Fibroblast of skin of left quadriceps (primary cell): ENCODE data around the gene WNT2.
"Not testable (repeated sequence)": the region's sequence is repeated elsewhere in the genome, so short reads cannot be mapped to it uniquely, and the experiment has no call there.

ENCODE experiments used
- DNase-seq, 2 experiments: peaks; one replicate each; pipeline ENCODE4 v3.0.0-alpha.2; 2013; ENCODE audit warnings: low read depth in 2 of 2

WNT2 gene

DNA sequence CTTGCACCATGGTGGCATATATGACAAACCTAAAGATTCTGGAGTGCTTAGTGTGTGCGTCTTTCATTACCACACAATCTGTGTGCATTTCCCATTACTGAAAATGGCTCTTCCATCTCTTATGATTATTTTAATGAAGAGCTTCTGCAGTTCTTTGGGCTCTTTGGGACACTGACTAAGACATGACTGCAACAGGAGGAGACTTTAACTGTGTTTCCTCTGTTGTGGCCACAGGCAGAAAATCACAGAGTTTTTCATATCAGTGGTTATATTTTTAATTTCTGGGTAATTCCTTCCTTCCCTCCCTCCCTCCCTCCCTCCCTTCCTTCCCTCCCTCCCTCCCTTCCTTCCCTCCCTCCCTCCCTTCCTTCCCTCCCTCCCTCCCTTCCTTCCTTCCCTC, 58.1 kb downstream of the WNT2 start:
- DNase-seq, result no peak

DNA sequence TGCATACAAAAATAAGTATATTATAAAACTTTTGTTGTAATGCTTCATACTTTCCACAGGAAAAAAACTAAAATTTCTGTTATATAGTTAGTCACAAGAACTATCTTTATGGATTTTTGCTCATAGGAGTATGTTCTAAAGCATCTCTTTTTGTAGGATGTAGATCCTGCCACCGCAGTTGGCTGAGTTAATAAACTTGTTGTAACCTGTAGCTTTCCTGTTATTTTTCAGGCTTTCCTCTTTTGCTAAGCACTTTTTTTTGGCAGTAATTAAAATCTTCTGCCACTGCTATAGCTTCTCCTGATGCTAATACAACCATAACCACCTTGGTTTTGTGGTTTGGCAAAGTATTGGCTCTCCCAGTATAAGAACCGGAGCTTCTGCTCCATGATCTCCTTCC, 60.3 kb downstream of the WNT2 start:
- no peak for DNase-seq

DNA sequence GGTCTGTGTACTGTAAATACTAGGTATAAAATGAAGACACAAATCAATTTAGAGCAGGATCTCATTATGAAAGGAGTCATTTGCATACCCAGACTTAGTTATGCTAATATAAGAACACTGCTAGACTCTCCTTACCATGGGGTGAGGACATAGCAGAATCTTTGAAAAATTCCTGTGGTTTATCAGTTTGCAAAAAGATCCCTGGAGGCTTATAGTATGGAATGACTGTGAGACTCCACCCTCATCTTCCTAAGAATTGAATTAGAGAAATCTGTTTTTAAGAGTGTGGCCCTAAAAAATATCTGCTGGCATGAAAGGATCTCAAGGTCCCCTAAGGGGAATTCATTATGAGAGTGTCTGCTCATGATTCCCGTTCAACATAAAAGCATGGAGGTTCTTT, 63.2 kb downstream of the WNT2 start:
- peak; percentile 85 to 87 for DNase-seq

DNA sequence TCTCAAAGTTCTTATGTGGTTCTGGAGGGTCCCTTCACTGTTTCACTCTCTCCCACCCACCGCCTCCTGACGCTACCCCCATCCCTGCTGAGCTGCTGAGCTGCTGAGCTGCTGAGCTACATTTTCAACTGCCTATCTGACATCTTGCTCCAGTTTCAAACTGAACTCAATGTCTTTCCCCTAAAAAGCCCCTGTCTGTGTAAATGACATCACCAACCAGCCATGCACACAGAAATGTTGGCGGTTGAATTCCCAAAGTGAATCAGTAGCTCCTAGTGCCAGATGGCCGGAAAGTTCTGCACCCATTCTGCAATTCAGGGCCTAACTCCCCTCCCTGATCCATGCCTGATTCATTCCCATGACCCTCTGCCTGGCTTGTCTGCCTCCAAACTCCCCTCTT, 71.2 kb downstream of the WNT2 start:
- DNase-seq, result peak; percentile 90

DNA sequence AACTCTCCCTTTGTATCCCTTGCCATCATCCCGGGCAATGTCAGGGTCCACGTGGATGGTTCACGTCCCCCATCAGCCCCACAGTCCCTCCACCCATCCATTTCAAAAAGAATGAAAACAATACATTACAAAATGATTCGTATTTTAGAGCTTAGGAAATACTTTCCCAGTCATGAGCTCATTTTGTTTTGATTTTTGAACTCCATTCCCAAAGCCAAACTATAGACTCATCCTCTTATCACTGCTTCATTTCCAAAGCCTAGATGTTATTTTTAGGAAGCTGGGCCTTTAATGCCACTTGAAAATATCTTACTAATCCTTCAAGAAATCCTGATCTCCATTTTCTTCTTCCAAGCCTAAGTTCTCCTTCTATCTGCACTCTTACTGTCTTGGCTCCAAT, 72.1 kb downstream of the WNT2 start:
- no peak for DNase-seq

DNA sequence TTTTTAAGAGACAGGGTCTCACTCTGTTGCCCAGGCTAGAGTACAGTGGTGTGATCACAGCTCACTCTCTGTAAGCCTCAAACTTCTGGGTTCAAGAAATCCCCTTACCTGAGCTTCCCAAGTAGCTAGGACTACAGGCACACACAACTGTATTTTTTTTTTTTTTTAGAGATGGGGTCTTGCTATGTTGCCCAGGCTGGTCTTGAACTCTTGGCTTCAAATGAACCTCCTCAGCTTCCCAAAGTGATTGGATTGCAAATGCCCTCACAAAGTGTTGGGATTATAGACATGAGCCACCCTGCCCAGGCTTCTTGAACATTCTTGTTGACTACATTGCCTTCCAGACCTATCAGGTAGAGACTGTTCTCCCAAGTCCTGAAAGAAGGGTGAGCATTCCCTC, 72.6 kb downstream of the WNT2 start:
- DNase-seq, result no peak

DNA sequence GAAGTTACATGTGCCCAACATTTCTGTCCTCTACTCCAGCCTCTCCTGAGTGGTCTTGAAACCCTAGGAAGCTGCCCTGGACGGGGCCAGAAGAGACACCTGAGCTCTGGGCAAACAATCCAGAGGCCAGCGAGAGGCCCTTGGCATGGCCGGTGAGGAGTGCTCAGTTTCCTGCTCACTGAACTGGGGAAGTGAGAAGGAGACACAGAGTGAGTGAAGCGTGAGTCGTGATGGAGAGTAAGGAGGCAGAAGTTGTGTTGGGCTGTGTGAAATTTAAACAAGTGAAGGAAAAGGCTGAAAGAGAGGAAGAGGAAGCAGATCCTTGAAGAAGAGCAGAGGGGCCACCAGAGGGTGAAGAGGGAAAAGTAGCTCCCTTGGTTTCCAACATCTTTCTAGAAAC, 73.2 kb downstream of the WNT2 start:
- no peak for DNase-seq

DNA sequence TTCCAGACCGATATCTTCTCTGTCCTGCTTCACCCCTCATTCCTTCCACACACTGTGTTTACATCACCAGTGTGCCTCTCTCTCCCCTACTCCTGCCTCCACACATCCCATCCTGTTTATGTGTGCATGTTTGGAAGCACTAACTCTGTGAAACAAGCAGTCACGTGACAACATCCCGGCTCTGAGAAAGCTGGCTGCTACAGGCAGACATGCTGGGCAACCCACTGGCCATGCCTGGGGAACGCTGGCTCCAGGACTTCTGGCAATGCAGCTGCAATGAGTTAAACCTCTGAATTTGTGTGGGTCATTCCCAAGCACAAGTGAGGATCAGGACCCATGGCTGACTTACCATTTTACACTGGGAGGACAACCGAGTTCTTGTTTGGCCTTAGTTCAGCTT, 74.0 kb downstream of the WNT2 start:
- DNase-seq, result no peak

DNA sequence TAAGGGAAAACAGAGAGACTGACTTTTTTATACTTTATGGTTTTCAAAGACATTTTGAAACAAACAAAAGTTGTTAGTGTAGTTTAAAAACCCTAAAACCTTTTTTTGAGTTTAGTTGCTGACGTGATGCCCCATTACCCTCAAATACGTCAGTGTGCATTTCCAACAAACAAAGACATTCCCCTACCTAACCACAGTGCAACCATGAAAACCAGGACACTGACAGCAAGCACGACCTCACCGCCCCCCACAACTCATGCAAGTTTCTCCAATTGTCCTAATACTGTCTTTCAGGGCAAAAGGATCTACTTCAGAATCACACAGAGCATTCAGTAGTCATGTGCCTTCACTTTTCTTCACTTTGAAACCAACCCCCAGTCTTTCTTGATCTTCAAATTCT, 75.0 kb downstream of the WNT2 start:
- no peak for DNase-seq

DNA sequence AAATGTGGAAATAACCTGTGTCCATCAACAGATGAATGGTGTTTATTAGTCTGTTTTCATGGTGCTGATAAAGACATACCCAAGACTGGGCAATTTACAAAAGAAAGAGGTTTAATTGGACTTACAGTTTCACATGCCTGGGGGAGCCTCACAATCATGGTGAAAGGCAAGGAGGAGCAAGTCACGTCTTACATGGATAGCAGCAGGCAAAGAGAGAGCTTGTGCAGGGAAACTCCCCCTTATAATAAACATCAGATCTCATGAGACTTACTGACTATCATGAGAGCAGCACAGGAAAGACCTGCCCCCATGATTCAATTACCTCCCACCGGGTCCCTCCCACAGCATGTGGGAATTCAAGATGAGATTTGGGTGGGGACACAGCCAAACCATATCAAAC, 77.2 kb downstream of the WNT2 start:
- not testable (repeated sequence) for DNase-seq

DNA sequence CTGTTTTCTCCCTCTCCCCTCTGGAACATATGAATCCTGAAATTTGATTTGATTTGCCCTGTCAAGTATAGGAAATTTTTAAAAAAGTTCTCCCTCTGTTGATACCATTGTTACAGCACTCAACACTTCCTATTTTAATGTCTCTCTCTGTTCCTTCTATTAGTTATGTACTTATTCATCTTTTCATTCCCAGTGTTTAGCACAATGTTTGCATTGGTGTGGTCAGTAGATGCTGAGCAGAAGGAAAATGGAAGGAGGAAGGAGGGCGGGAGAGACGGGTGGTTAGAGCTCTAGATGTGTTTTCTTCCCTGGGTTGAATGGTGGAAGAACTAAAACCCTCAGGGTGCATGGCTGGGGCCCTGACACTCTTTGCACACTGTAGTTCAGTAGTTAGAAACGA, 79.5 kb downstream of the WNT2 start:
- DNase-seq, result no peak

DNA sequence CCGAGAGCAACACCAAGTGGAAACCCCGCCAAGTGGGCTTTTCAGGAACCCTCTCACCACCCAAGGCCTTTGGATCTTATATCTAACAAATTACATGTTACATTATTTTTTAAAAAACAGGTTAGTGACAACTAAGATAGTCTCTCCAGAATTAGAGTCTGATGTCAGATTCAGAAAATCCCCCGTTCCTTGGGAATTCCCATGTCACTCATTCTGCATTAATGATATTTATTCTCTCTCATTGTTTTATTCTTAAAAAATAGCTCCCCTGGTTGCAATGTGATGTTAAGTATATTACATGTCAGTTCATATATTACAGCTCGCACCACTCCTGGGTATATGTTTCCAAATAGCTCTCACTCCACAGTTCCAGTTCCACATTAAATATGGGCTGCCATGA, 81.8 kb downstream of the WNT2 start:
- no peak for DNase-seq

DNA sequence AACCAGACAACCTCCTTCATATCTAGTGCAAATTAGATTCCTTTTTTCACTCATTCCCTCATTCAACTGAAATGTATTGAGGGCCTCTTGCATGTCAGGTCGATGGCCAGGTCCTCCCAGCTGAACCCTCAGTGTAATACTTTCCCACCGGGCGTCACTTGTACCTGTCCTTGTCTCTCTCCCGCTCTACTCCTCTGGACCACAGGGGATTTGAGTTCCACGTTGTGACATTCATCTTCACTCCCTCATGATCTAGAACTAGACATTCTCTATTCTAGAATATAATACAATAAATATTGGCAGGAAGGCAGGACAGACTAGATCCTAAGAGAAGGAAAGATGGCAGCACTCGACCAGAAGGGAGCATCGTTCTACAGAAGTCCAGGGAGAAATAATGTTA, 83.9 kb downstream of the WNT2 start:
- no peak for DNase-seq

DNA sequence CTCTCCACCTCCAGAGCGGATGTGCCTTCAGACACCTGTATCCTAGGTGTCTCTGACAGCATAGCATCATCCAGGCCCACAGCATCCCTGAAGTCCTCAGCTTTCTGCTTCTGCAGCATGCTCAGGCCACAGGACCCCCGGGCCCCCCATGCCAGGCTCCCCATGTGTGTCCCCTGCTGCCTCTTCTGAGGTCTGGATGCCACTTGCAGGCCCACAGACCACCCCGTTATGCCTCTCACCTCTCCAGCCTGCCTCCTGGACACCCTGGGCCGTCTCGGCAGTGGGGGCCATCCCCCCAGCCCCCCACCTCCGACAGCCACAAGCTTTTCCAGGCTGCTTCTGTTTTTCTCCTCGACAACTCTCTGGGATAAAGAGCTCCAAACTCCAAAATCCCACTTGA, 84.4 kb downstream of the WNT2 start:
- DNase-seq, result no peak

DNA sequence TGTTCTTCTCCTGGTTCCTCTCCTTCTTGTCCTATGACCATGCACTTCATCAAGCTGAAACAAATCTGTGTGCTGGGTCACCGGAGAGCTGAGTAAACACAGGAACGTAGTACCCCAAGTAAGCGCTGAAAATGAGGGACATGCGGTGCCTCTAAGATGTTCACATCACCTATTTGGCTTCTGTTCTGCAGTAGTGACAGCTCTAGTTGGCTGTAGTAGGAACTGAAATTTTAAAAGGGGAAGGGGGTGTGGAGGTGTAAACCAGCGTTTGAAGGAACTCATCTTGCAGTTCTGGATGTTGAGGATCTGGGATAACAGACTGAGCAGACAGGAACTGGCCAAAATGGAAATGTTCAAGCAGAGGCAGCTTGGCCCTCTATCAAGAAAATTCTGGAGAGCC, 85.2 kb downstream of the WNT2 start:
- DNase-seq, result no peak

DNA sequence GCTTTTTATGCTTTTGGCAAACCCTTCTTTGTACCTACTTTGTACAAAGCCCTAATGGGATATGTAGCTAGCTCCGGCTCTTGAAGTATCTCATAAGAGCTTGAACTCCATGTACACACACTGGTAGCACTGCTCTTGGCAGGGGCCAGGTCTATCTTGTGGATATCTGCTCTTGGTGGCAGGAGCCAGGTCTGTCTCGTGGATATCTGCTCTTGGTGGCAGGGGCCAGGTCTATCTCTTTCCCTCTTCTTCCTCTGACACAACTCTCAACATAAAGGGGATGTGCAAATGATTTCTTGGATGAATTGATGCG, 91.9 kb downstream of the WNT2 start:
- no peak for DNase-seq

DNA sequence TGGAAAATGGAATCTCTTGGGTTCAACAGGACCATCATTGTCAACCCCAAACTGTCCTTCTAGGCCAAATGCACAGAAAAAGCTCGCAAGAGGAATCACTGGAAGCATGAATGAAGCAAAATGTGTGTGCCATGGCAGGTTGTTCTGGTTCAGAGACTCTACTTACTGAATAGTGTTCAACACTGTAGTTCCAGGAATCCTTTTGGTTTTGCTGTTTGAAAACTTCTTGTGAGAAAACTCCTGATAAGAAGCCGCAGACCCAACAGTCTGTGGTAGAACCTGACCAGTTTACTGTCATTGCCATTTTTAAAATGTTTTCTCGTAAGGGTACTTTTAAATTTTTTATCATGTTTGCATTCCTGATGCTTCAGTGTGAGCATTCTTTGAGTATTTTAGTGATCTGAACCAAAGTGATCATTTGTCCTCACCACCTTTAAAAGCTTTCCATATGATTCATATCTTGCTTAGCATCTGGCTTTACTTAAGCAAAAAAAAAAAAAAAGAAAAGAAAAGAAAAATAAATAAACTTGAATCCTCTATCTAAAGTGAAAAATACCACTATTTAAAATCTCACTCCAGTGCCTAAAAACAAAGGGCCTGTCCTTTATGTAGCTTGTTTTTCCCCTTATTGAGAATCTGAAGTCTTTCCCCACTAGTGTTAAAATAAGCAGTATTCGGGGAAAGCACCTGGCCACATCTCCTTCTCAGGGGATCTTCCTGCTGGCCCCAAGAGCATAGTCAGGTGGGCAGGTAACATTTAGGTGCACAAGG, 92.4 kb downstream of the WNT2 start:
- peak; percentile 83 to 84 for DNase-seq

DNA sequence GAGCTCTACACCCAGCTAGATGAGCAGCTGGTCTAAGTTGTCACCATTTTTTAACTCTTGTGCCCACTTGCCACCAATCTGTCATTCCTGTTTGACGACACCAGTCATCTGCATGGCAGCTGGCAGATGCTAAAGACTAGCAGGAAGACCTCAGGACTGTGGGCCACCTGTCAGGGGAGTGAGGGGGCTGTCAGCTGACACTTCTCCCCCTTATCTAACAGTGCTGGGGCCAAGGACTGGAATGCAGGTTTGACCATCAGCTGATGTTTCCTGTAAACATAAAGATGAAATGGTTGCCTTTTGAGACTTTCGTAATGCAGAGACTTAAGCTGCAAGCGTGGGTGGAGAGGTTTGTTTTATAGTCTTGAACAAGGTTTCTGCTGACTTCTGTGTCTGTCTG, 93.5 kb downstream of the WNT2 start:
- DNase-seq, result no peak

DNA sequence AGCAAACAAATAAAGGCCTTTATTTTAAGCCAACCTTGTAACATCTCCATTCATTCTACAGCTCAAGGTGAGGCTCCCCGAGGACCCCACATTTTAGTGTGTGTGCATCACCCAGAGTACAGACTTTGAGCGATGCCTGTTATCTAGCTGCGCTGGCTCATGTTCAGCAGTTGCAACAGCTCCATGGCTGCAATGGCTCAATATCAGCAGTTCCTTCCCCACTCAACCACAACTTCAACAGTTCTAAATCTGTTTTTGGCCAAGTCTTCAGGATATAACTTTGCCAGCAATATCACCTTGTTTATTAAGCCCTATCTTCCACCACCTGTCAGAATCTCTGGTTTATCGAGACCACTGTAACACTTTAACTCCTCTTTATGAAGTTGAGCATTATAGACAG, 95.8 kb downstream of the WNT2 start:
- no peak for DNase-seq

DNA sequence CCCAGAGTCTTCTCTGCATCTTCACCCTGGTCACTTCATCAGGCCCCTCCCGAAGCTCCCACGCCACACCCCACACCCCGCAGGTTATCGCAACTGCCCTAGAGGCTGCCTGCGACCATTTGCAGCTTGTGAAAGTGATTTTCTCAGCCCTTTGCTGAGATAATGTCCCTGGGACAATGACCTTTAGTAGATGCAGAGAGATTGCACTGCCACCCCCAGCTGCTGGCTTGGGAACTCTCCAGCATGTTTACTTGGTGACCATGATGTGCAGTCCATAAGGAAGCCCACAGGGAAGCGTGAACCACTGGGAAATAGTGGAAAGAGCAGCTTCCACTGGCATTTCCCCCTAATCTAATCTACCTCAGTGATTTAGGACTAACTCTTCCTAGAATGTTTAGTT, 97.3 kb downstream of the WNT2 start:
- no peak for DNase-seq
